NOMO-1 treated with dmso at 0.1 percent for 144 hours (cell line): ENCODE results near the gene EMP3.

Source experiments
- DNase-seq: peaks from one replicate; lab custom pipeline; 2025; ENCODE audit not compliant: unreplicated experiment; lab: John Stamatoyannopoulos, UW

EMP3 gene

DNA sequence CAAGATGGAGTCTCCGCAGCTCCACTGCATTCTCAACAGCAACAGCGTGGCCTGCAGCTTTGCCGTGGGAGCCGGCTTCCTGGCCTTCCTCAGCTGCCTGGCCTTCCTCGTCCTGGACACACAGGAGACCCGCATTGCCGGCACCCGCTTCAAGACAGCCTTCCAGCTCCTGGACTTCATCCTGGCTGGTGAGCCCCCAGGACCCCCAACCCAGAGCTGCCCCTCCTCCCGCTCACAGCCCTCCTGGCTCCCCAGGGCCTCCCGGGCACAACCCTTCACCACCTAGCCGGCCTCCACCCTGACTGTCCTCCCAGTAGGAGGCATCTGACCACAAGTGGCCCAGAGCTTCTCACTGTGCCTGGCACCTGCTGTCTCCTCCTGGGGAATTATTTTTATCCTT lies 48.2 kb downstream of the EMP3 start:
- DNase-seq, result no peak

DNA sequence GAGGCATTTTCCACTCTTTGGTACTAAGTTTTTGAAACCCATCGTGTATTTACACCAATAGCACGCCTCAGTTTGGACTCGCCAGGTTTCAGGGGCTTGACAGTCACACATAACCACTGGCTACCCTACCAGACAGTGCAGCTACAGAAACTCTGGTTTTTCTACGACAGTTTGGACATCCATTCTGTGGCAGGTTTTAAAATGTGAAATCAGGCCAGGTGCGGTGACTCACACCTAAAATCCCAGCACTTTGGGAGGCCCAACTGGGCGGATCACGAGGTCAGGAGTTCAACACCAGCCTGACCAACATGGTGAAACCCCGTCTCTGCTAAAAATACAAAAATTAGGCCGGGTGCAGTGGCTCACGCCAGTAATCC lies 52.8 kb downstream of the EMP3 start:
- DNase-seq, result no peak

DNA sequence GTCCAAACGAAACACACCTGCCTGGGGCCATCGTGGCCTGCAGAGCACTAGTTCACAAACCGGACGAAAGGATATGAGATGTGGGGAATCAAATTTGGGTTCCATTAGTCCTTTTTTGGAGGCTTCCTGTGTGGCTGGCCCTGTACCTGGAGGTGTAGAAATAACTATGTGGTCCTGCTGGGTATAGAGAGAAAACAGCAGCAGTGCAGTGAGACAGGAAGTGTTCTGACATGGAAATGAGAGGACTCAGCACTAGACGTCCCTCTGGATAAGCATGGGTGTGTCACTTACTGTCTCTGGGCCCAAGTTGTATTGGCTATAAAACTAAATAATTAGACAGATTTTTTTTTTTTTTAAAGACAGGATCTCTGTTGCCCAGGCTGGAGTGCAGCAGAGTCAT lies 53.7 kb downstream of the EMP3 start:
- no peak for DNase-seq
